Astrocyte (in vitro differentiated cells and primary cell): ENCODE data around the gene ADGRA1. TPM values are rescaled to one million over a fixed set of nuclear protein-coding genes. Genes with fewer than 3 reads are reported as not detected.

Experiments used
- DNase-seq: peaks from one replicate; pipeline ENCODE4 v3.0.0-alpha.2; 2010; ENCODE audit warnings: low read depth
- FAIRE-seq: peaks from 2 replicates; lab custom pipeline; 2011; peaks lifted over from hg19 to GRCh38; lab: Jason Lieb, UNC
- H2AFZ ChIP-seq: 2 replicates; pipeline ENCODE4 v1.6.0; 2012; ENCODE audit warnings: low read depth, low read length, inconsistent platforms
- H3K27ac ChIP-seq: 2 replicates; pipeline ENCODE4 v1.5.1; 2011; ENCODE audit warnings: low read depth, low read length, inconsistent platforms
- H3K27me3 ChIP-seq: 2 replicates; pipeline ENCODE4 v1.6.0; 2011; ENCODE audit warnings: low read length, inconsistent platforms; ENCODE audit not compliant: insufficient read depth
- H3K36me3 ChIP-seq: 2 replicates; pipeline ENCODE4 v1.5.1; 2011; ENCODE audit warnings: low read length, inconsistent platforms; ENCODE audit not compliant: insufficient read depth
- H3K4me1 ChIP-seq: 2 replicates; pipeline ENCODE4 v1.5.1; 2011; ENCODE audit warnings: low read length, inconsistent platforms; ENCODE audit not compliant: insufficient read depth
- H3K4me2 ChIP-seq: 2 replicates; pipeline ENCODE4 v1.6.0; 2012; ENCODE audit warnings: low read length, inconsistent platforms
- H3K4me3 ChIP-seq: 2 replicates; pipeline ENCODE4 v1.5.1; 2011; ENCODE audit warnings: low read depth, mild to moderate bottlenecking, low read length, inconsistent platforms; ENCODE audit not compliant: insufficient read depth
- H3K79me2 ChIP-seq: 2 replicates; pipeline ENCODE4 v1.6.0; 2012; ENCODE audit warnings: mild to moderate bottlenecking, low read length, inconsistent platforms; ENCODE audit not compliant: insufficient read depth
- H3K9ac ChIP-seq: 2 replicates; pipeline ENCODE4 v1.6.0; 2012; ENCODE audit warnings: mild to moderate bottlenecking, low read length, inconsistent platforms
- H3K9me3 ChIP-seq: 2 replicates; pipeline ENCODE4 v1.5.1; 2012; ENCODE audit warnings: low read depth, mild to moderate bottlenecking, low read length, inconsistent platforms; ENCODE audit not compliant: insufficient read depth
- H4K20me1 ChIP-seq: 2 replicates; pipeline ENCODE4 v1.6.0; 2012; ENCODE audit warnings: low read length, inconsistent platforms; ENCODE audit not compliant: insufficient read depth
- H3K27ac Mint-ChIP-seq: one replicate; pipeline ENCODE4 v1.8.0; 2021; ENCODE audit warnings: mild to moderate bottlenecking, mixed read lengths; ENCODE audit not compliant: unreplicated experiment
- H3K27me3 Mint-ChIP-seq: one replicate; pipeline ENCODE4 v1.8.0; 2021; ENCODE audit warnings: low read depth, mixed read lengths; ENCODE audit not compliant: unreplicated experiment
- H3K36me3 Mint-ChIP-seq: one replicate; pipeline ENCODE4 v1.8.0; 2021; ENCODE audit warnings: low read depth, mixed read lengths; ENCODE audit not compliant: unreplicated experiment
- H3K4me1 Mint-ChIP-seq: one replicate; pipeline ENCODE4 v1.8.0; 2021; ENCODE audit warnings: low read depth, mixed read lengths; ENCODE audit not compliant: unreplicated experiment
- H3K4me3 Mint-ChIP-seq: one replicate; pipeline ENCODE4 v1.8.0; 2021; ENCODE audit warnings: mild to moderate bottlenecking, moderate library complexity, mixed read lengths; ENCODE audit not compliant: unreplicated experiment
- H3K9me3 Mint-ChIP-seq: one replicate; pipeline ENCODE4 v1.8.0; 2021; ENCODE audit warnings: mild to moderate bottlenecking, mixed read lengths; ENCODE audit not compliant: unreplicated experiment
- EZH2 ChIP-seq: IDR thresholded peaks from 2 replicates; pipeline ENCODE4 v1.6.1; 2012; ENCODE audit warnings: mild to moderate bottlenecking, low read length, inconsistent platforms; ENCODE audit not compliant: insufficient read depth
- total RNA-seq: library from RNA; stranded (reverse); gene quantifications from 2 replicates; pipeline ENCODE4 v1.2.1, GENCODE V29; 2021
- TF ChIP-seq, protein P1 (sequence below): IDR thresholded peaks from 2 replicates; pipeline ENCODE4 v1.5.1; 2011; ENCODE audit warnings: low read depth, mild to moderate bottlenecking, inconsistent platforms, low read length, moderate library complexity; ENCODE audit not compliant: insufficient read depth

ADGRA1 gene
- total RNA-seq, 1 donor from 2014 or later, result not detected

DNA sequence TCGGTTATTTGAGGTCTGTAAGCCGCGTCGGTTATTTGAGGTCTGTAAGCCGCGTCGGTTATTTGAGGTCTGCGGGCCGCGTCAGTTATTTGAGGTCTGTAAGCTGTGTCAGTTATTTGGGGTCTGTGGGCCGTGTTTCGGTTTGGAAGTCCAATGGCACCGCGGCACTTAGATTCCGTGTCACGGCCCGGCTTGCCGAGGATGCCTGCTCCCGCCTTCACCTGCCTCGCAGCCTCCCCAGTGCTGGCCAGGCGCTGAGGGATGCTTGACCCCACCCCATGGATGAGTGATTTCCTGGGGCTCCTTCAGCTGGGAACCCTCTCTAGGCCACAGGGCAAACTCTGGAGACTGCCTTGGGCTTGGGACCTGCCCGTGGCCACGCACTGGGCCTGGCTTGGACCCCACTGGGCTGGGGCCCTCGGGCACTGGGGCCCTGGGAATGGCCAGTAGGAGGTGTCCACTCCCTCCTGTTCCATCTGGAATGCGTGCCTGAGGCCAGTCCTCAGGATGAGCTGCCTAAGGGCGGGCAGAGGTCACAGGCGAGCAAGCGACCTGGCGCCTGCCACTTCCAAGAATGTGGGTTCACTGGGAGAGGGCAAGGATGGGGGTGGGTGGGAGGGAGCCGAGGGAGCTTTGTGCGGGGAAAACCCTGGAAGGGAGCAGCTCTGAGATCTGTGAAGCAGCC, 25.6 kb downstream of the ADGRA1 start:
- Histone ChIP-seq H3K27ac (no peak overlapping the region), H3K9me3 (peaks cover 3% of the 10 kb centered on the region), H3K9ac (no peak overlapping the region), H3K4me2 (no peak overlapping the region), H2AFZ (no peak overlapping the region), H3K4me1 (no peaks in the 10 kb centered on the region), H3K27me3 (no peaks in the 10 kb centered on the region), H3K79me2 (no peaks in the 10 kb centered on the region), H3K36me3 (no peaks in the 10 kb centered on the region), H4K20me1 (no peaks in the 10 kb centered on the region), H3K4me3 (no peak overlapping the region)
- no peak for FAIRE-seq
- H3K4me1 Mint-ChIP-seq, result no peaks in the 10 kb centered on the region
- no peak overlapping the region for H3K27ac Mint-ChIP-seq
- H3K36me3 Mint-ChIP-seq, result no peaks in the 10 kb centered on the region
- no peak for TF ChIP-seq EZH2
- TF ChIP-seq, protein P1, sequence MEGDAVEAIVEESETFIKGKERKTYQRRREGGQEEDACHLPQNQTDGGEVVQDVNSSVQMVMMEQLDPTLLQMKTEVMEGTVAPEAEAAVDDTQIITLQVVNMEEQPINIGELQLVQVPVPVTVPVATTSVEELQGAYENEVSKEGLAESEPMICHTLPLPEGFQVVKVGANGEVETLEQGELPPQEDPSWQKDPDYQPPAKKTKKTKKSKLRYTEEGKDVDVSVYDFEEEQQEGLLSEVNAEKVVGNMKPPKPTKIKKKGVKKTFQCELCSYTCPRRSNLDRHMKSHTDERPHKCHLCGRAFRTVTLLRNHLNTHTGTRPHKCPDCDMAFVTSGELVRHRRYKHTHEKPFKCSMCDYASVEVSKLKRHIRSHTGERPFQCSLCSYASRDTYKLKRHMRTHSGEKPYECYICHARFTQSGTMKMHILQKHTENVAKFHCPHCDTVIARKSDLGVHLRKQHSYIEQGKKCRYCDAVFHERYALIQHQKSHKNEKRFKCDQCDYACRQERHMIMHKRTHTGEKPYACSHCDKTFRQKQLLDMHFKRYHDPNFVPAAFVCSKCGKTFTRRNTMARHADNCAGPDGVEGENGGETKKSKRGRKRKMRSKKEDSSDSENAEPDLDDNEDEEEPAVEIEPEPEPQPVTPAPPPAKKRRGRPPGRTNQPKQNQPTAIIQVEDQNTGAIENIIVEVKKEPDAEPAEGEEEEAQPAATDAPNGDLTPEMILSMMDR, result no peak
- DNase-seq, result no peak
- H3K27me3 Mint-ChIP-seq, result peaks cover 32% of the 10 kb centered on the region
- H3K4me3 Mint-ChIP-seq, result no peak overlapping the region
- peaks cover 13% of the 10 kb centered on the region for H3K9me3 Mint-ChIP-seq

DNA sequence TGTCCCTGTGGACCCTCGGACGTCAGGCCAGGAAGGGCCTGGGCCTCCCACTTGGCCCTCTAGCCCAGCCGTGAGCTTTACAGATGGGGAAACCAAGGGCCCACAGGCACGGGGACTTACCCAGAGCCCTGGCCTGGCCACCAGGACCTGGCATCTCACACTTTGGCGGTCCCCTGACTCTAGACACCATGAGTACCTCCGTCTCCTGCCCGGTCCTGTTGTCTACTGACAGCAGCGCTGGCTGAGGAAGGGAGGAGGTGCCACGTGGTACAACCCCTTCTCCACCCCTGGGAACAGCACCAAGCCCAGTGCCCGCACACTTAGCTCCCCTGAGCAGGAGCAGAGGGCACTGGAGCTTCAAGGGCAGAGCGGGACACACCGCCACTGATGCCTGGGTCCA, 26.1 kb downstream of the ADGRA1 start:
- DNase-seq (no peak), FAIRE-seq (no peak)
- Mint-ChIP-seq H3K4me1 (no peaks in the 10 kb centered on the region), H3K4me3 (no peak overlapping the region), H3K27ac (no peak overlapping the region), H3K9me3 (peaks cover 12% of the 10 kb centered on the region), H3K36me3 (no peaks in the 10 kb centered on the region), H3K27me3 (peaks cover 32% of the 10 kb centered on the region)
- Histone ChIP-seq H3K79me2 (no peaks in the 10 kb centered on the region), H3K4me2 (no peak overlapping the region), H3K9me3 (peaks cover 4% of the 10 kb centered on the region), H2AFZ (no peak overlapping the region), H4K20me1 (no peaks in the 10 kb centered on the region), H3K36me3 (no peaks in the 10 kb centered on the region), H3K27me3 (no peaks in the 10 kb centered on the region), H3K9ac (no peak overlapping the region), H3K4me3 (no peak overlapping the region), H3K27ac (no peak overlapping the region), H3K4me1 (no peaks in the 10 kb centered on the region)
- TF ChIP-seq, protein P1, result no peak
- no peak for TF ChIP-seq EZH2

DNA sequence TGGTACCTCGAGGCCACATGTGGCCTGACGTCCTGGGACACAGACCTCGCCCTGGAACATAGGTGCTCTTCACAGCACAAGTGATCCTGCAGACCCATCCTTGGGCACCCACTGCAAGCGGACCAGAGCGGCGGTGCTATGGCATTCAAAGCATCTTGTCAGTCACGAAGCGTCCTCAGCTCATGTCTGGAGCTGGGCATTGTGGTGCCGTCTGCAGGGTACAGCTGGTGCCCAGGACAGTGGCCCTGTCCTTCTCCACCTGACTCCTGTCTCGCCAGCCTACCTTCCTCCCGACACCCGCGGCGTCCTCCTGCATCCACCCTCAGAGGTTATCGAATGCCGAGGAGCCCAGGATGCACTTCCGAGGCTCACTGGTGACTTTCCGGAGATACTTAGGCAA, 26.5 kb downstream of the ADGRA1 start:
- Histone ChIP-seq H3K4me2 (no peak overlapping the region), H3K36me3 (no peaks in the 10 kb centered on the region), H3K9ac (no peak overlapping the region), H3K9me3 (peaks cover 8% of the 10 kb centered on the region), H3K27me3 (no peaks in the 10 kb centered on the region), H3K4me1 (no peaks in the 10 kb centered on the region), H4K20me1 (no peaks in the 10 kb centered on the region), H3K4me3 (no peak overlapping the region), H3K79me2 (no peaks in the 10 kb centered on the region), H3K27ac (no peak overlapping the region), H2AFZ (no peak overlapping the region)
- no peak overlapping the region for H3K27ac Mint-ChIP-seq
- TF ChIP-seq, protein P1, result no peak
- no peak for TF ChIP-seq EZH2
- DNase-seq, result no peak
- H3K4me3 Mint-ChIP-seq, result no peak overlapping the region
- no peaks in the 10 kb centered on the region for H3K4me1 Mint-ChIP-seq
- no peaks in the 10 kb centered on the region for H3K36me3 Mint-ChIP-seq
- H3K27me3 Mint-ChIP-seq, result peaks cover 31% of the 10 kb centered on the region
- H3K9me3 Mint-ChIP-seq, result peaks cover 14% of the 10 kb centered on the region
- FAIRE-seq, result no peak
